HepG2 (cell line): Measurements from ENCODE around the gene DHRS4L2. TPM values are rescaled to one million over a fixed set of nuclear protein-coding genes. Genes with fewer than 3 reads are reported as not detected.
A peak's percentile ranks its signal among the peaks of the same experiment; 100 is the strongest.

ENCODE experiments used
- BATF2 ChIP-seq: sonication (generic); formaldehyde crosslinking; IDR thresholded peaks from 2 replicates; pipeline ENCODE4 v1.8.0; 2022; ENCODE audit warnings: mild to moderate bottlenecking, missing genetic modification reagents, moderate library complexity
- CREB1 ChIP-seq, 2 experiments: fragments of 450-650 bp in 1 of 2; IDR thresholded peaks; 2 replicates each; pipeline ENCODE4 v1.6.1; 2016 to 2017; ENCODE audit warnings: control low read depth in 1 of 2, mild to moderate bottlenecking in 1 of 2, missing compliant biosample characterization in 1 of 2, missing genetic modification characterization in 1 of 2
- DDIT3 ChIP-seq: sonication (generic); formaldehyde crosslinking; IDR thresholded peaks from 2 replicates; pipeline ENCODE4 v1.4.0; 2020; ENCODE audit warnings: mild to moderate bottlenecking, missing genetic modification reagents
- GABPA ChIP-seq, 2 experiments: IDR thresholded peaks; 2 replicates each; pipeline ENCODE4 v1.6.1; 2011 to 2016; ENCODE audit warnings: low read depth in 2 of 2, low read length in 1 of 2, missing biosample characterization in 1 of 2, missing genetic modification characterization in 1 of 2
- HNF1A ChIP-seq, 2 experiments: sonication (generic) in 1 of 2; formaldehyde crosslinking in 1 of 2; IDR thresholded peaks; 2 replicates each; pipeline versions ENCODE4 v1.4.0 to v1.6.1; 2016 to 2020; ENCODE audit warnings: borderline replicate concordance in 1 of 2, low read depth in 1 of 2, mild to moderate bottlenecking in 1 of 2, missing genetic modification reagents in 1 of 2
- HNRNPL ChIP-seq: fragments of 200-400 bp; formaldehyde crosslinking; IDR thresholded peaks from 2 replicates; pipeline ENCODE4 v1.6.1; 2017; ENCODE audit warnings: mild to moderate bottlenecking, low read depth, low read length
- KAT7 ChIP-seq: IDR thresholded peaks from 2 replicates; pipeline ENCODE4 v1.6.1; 2018; ENCODE audit warnings: borderline replicate concordance, missing compliant biosample characterization
- MZF1 ChIP-seq: sonication (generic); formaldehyde crosslinking; IDR thresholded peaks from 2 replicates; pipeline ENCODE4 v1.8.1; 2023; ENCODE audit warnings: mild to moderate bottlenecking, missing genetic modification reagents, borderline replicate concordance
- PBX3 ChIP-seq: sonication (generic); formaldehyde crosslinking; IDR thresholded peaks from 2 replicates; pipeline ENCODE4 v1.8.1; 2023; ENCODE audit warnings: missing genetic modification reagents, inconsistent platforms, borderline replicate concordance
- PCBP2 ChIP-seq: fragments of 200-400 bp; formaldehyde crosslinking; optimal IDR thresholded peaks from 2 replicates; pipeline ENCODE3; 2018; ENCODE audit warnings: low read length, low read depth; ENCODE audit not compliant: poor library complexity, severe bottlenecking
- PTBP1 ChIP-seq: fragments of 200-400 bp; formaldehyde crosslinking; IDR thresholded peaks from 2 replicates; pipeline ENCODE4 v1.6.1; 2018; ENCODE audit warnings: low read length, low read depth; ENCODE audit not compliant: poor library complexity, severe bottlenecking
- SNAPC2 ChIP-seq: sonication (generic); formaldehyde crosslinking; IDR thresholded peaks from 2 replicates; pipeline ENCODE4 v1.8.1; 2022; ENCODE audit warnings: mild to moderate bottlenecking, missing genetic modification reagents
- SP1 ChIP-seq, 2 experiments: fragments of 450-650 bp in 1 of 2; sonication (generic) in 1 of 2; formaldehyde crosslinking in 1 of 2; IDR thresholded peaks; 2 replicates each; pipeline versions ENCODE4 v1.4.0 to v1.6.1; 2016 to 2020; ENCODE audit warnings: missing genetic modification reagents in 1 of 2
- TCF7 ChIP-seq: sonication (generic); IDR thresholded peaks from 2 replicates; pipeline ENCODE4 v1.6.1; 2016; ENCODE audit warnings: antibody characterized with exemption, low read depth
- ZBTB7B ChIP-seq: sonication (generic); formaldehyde crosslinking; IDR thresholded peaks from 2 replicates; pipeline ENCODE4 v1.4.0; 2020; ENCODE audit warnings: missing genetic modification reagents
- ZNF343 ChIP-seq: sonication (generic); formaldehyde crosslinking; IDR thresholded peaks from 2 replicates; pipeline ENCODE4 v1.4.0; 2020; ENCODE audit warnings: mild to moderate bottlenecking, missing genetic modification reagents
- ZNF382 ChIP-seq: sonication (generic); formaldehyde crosslinking; IDR thresholded peaks from 2 replicates; pipeline ENCODE4 v1.5.0; 2020; ENCODE audit warnings: missing genetic modification reagents, mild to moderate bottlenecking, borderline replicate concordance
- ZNF441 ChIP-seq: sonication (generic); formaldehyde crosslinking; IDR thresholded peaks from 2 replicates; pipeline ENCODE4 v1.7.0; 2021; ENCODE audit warnings: missing genetic modification reagents, borderline replicate concordance
- ZNF549 ChIP-seq: sonication (generic); formaldehyde crosslinking; IDR thresholded peaks from 2 replicates; pipeline ENCODE4 v1.5.0; 2020; ENCODE audit warnings: missing genetic modification reagents
- ZNF552 ChIP-seq: sonication (generic); formaldehyde crosslinking; IDR thresholded peaks from 2 replicates; pipeline ENCODE4 v1.9.0; 2022; ENCODE audit warnings: missing genetic modification reagents, mild to moderate bottlenecking, borderline replicate concordance
- ZNF589 ChIP-seq: sonication (generic); formaldehyde crosslinking; conservative IDR thresholded peaks from 2 replicates; pipeline ENCODE4 v1.8.0; 2022; ENCODE audit warnings: mild to moderate bottlenecking, moderate library complexity, missing genetic modification reagents
- ZNF598 ChIP-seq: sonication (generic); formaldehyde crosslinking; IDR thresholded peaks from 2 replicates; pipeline ENCODE4 v1.5.1; 2020; ENCODE audit warnings: mild to moderate bottlenecking, missing genetic modification reagents, borderline replicate concordance
- polyA plus RNA-seq, 8 experiments: library from polyadenylated mRNA; depleted of rRNA in 3 of 8; stranded (reverse) in 7 of 8; unstranded in 1 of 8; fragments of >200 nt; fragmentation: Illumina TruSeq in 4 of 8; extraction: Trizol in 4 of 8; gene quantifications; 2 replicates each; pipeline versions ENCODE4 v1.2.1 to v1.2.3, GENCODE V29; 2011 to 2016; ENCODE audit warnings: low read depth in 4 of 8, missing spikeins in 1 of 8, mixed read lengths in 1 of 8; ENCODE audit not compliant: insufficient read depth in 1 of 8
- total RNA-seq, 5 experiments: library from RNA; depleted of rRNA; stranded (reverse); fragments of >200 nt; fragmentation: Illumina TruSeq; extraction: Trizol; gene quantifications; 2 replicates each; pipeline ENCODE4 v1.2.3, GENCODE V29; 2016; ENCODE audit warnings: low read depth in 1 of 5

The DHRS4L2 gene
- total and polyA plus RNA-seq, 2 of the 13 experiments (the other 11 are each of a cell fraction or from before 2014, with no cell fraction given) = 24.7 to 38.2 TPM

- no peak for TF ChIP-seq PTBP1
- no peak for TF ChIP-seq SNAPC2 (CRISPR knock-in tag)
- TF ChIP-seq DDIT3 (CRISPR knock-in tag) = no peak
- TF ChIP-seq GABPA (IDR thresholded peaks at IDR 0.05; ENCODE audit: low read depth, low read length) = no peak
- TF ChIP-seq GABPA (CRISPR knock-in tag; IDR thresholded peaks at IDR 0.05; ENCODE audit: low read depth) = no peak; the same call in 1 of the 2 replicates
- no peak for TF ChIP-seq ZNF549 (CRISPR knock-in tag)
- no peak; the same call in 1 of the 2 replicates for TF ChIP-seq ZNF589
- no peak for TF ChIP-seq HNF1A (IDR thresholded peaks at IDR 0.05; ENCODE audit: low read depth)
- TF ChIP-seq HNF1A (CRISPR knock-in tag; IDR thresholded peaks at IDR 0.05; ENCODE audit: borderline replicate concordance) = 0 out of 2 replicates have a peak, but pooled peaks have one; percentile 21
- TF ChIP-seq PBX3 = no peak
- no peak for TF ChIP-seq BATF2
- TF ChIP-seq ZNF552 (CRISPR knock-in tag) = peak; percentile 85; the same call in 1 of the 2 replicates
- no peak for TF ChIP-seq CREB1 (IDR thresholded peaks at IDR 0.05)
- no peak for TF ChIP-seq CREB1 (CRISPR knock-in tag; IDR thresholded peaks at IDR 0.05)
- TF ChIP-seq ZNF598 (CRISPR knock-in tag) = no peak; the same call in 1 of the 2 replicates
- no peak for TF ChIP-seq ZBTB7B
- TF ChIP-seq MZF1 (CRISPR knock-in tag) = no peak
- TF ChIP-seq ZNF343 (CRISPR knock-in tag) = no peak
- TF ChIP-seq SP1 (IDR thresholded peaks at IDR 0.05) = no peak
- TF ChIP-seq SP1 (CRISPR knock-in tag; IDR thresholded peaks at IDR 0.05) = no peak; the same call in 1 of the 2 replicates
- no peak for TF ChIP-seq ZNF441 (CRISPR knock-in tag)
- TF ChIP-seq HNRNPL = no peak
- TF ChIP-seq KAT7 = peak; percentile 39
- TF ChIP-seq TCF7 = no peak
- TF ChIP-seq PCBP2 = no peak
- TF ChIP-seq ZNF382 = no peak
These were observed 25.2 kb downstream of the DHRS4L2 start (continued) for GRCh38 chr14:24013654-24014514.
